Measurements from ENCODE around the gene TCL1B. TPM values are rescaled to one million over a fixed set of nuclear protein-coding genes. Genes with fewer than 3 reads are reported as not detected.

Gene TCL1B
- total and polyA plus RNA-seq, 2 donors (not counting 3 experiments of a cell fraction or from before 2014, with no cell fraction given), result not detected

DNA sequence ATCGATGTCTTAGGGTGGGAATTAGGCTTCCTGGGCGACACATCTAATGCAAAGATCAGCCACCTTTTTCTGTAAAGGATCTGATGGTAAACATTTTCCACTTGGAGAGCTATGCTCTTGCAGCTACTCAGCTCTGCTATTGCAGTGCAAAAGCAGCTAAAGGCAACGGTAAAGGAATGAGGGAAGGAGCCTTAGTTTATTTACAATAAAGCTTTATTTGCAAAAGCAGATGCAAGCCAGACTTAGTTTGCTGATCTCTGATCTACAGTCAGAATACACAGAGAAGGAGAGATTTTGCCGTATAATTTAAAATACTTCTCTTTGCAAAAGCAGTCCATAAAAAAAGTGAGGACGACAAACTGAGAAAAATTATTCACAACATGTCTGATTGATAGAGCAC is 3.2 kb downstream of the TCL1B start:
- no peak overlapping the region for H2AFZ ChIP-seq (ENCODE audit: low read depth, low read length)
- no peaks in the 10 kb centered on the region for H3K9me1 ChIP-seq (replicated peaks; ENCODE audit: control insufficient read depth, extremely low read depth, insufficient read depth, low read length)
- no TSS peak for BruUV-seq (replicated peaks)
- CTCF ChIA-PET, result interaction anchor here (1.8 kb wide), 1 partner anchor 85 kb away, joined by 6 read pairs; no protein-coding TSS in a partner anchor
- POLR2A ChIA-PET, result no interaction called here
- no peak overlapping the region for H3K4me2 ChIP-seq (ENCODE audit: insufficient read depth, low read length)
- H3K4me1 ChIP-seq (ENCODE audit: control insufficient read depth, extremely low read depth, insufficient read depth, low read length), result no peaks in the 10 kb centered on the region
- dilution Hi-C loops (cut with MboI; ENCODE audit: extremely low pct_ligation_motif_present, low sequenced_read_pairs) (no loop called here), intact Hi-C loops (cut with micrococcal nuclease) (no loop called here)
- TF ChIP-seq, protein P1, sequence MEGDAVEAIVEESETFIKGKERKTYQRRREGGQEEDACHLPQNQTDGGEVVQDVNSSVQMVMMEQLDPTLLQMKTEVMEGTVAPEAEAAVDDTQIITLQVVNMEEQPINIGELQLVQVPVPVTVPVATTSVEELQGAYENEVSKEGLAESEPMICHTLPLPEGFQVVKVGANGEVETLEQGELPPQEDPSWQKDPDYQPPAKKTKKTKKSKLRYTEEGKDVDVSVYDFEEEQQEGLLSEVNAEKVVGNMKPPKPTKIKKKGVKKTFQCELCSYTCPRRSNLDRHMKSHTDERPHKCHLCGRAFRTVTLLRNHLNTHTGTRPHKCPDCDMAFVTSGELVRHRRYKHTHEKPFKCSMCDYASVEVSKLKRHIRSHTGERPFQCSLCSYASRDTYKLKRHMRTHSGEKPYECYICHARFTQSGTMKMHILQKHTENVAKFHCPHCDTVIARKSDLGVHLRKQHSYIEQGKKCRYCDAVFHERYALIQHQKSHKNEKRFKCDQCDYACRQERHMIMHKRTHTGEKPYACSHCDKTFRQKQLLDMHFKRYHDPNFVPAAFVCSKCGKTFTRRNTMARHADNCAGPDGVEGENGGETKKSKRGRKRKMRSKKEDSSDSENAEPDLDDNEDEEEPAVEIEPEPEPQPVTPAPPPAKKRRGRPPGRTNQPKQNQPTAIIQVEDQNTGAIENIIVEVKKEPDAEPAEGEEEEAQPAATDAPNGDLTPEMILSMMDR (IDR thresholded peaks at IDR 0.05; ENCODE audit: extremely low read depth in 1 of 2, insufficient read depth in 1 of 2, low read depth in 1 of 2, low read length in 2 of 2), result no peak
- TF ChIP-seq POLR2AphosphoS5 (IDR thresholded peaks at IDR 0.05; ENCODE audit: insufficient read depth, low read depth, low read length) (no peak), GATA2 (IDR thresholded peaks at IDR 0.05; ENCODE audit: insufficient read depth, insufficient read length, low read depth, low read length) (no peak), EZH2 (IDR thresholded peaks at IDR 0.05; ENCODE audit: borderline replicate concordance, low read depth, low read length, severe bottlenecking) (no peak), POLR2A (IDR thresholded peaks at IDR 0.05; ENCODE audit: low read depth, low read length) (no peak), MYC (IDR thresholded peaks at IDR 0.05; ENCODE audit: low read depth, low read length) (no peak), JUN (IDR thresholded peaks at IDR 0.05; ENCODE audit: borderline replicate concordance, insufficient read depth, insufficient read length, low read depth) (no peak), FOS (IDR thresholded peaks at IDR 0.05; ENCODE audit: borderline replicate concordance, insufficient read depth, low read length) (no peak)
- TF ChIP-seq, protein P2, sequence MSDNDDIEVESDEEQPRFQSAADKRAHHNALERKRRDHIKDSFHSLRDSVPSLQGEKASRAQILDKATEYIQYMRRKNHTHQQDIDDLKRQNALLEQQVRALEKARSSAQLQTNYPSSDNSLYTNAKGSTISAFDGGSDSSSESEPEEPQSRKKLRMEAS (IDR thresholded peaks at IDR 0.05; ENCODE audit: insufficient read depth, insufficient read length), result no peak
- H4K20me1 ChIP-seq (replicated peaks; ENCODE audit: control insufficient read depth, extremely low read depth, insufficient read depth, low read length), result no peaks in the 10 kb centered on the region
- no peak overlapping the region for H3K4me3 ChIP-seq (replicated peaks in 1 of 3; ENCODE audit: insufficient read depth in 1 of 3, low read depth in 1 of 3, low read length in 3 of 3)
- H3K36me3 ChIP-seq (ENCODE audit: control insufficient read depth in 2 of 2, extremely low read depth in 1 of 2, insufficient read depth in 2 of 2, low read length in 2 of 2), result no peaks in the 10 kb centered on the region
- no peaks in the 10 kb centered on the region for H3K79me2 ChIP-seq (ENCODE audit: control insufficient read depth, insufficient read depth, low read length)
- DNase-seq (ENCODE audit: low read depth, low spot score), result no peak
- no peaks in the 10 kb centered on the region for H3K9me3 ChIP-seq (replicated peaks; ENCODE audit: control insufficient read depth, insufficient read depth, low read length)
- H3K27me3 ChIP-seq (ENCODE audit: control insufficient read depth in 2 of 2, insufficient read depth in 2 of 2, low read length in 2 of 2), result no peaks in the 10 kb centered on the region
- no peak overlapping the region for H3K9ac ChIP-seq (replicated peaks; ENCODE audit: extremely low read depth, insufficient read depth, low read length)
- no peak overlapping the region for H3K27ac ChIP-seq (ENCODE audit: insufficient read depth, low read depth, low read length)
- FAIRE-seq, result no peak

Data from endothelial cell of umbilical vein (primary cell).